SK-N-MC (cell line): ENCODE data around the gene CYFIP2.

Source experiments
- EZH2 ChIP-seq: fragments of 200-600 bp; sonication (generic); IDR thresholded peaks from one replicate; pipeline ENCODE4 v1.6.1; 2017; ENCODE audit warnings: antibody characterized with exemption
- POLR2AphosphoS5 ChIP-seq: IDR thresholded peaks from 2 replicates; pipeline ENCODE4 v1.6.1; 2012; ENCODE audit warnings: mild to moderate bottlenecking, low read depth, low read length, borderline replicate concordance

DNA sequence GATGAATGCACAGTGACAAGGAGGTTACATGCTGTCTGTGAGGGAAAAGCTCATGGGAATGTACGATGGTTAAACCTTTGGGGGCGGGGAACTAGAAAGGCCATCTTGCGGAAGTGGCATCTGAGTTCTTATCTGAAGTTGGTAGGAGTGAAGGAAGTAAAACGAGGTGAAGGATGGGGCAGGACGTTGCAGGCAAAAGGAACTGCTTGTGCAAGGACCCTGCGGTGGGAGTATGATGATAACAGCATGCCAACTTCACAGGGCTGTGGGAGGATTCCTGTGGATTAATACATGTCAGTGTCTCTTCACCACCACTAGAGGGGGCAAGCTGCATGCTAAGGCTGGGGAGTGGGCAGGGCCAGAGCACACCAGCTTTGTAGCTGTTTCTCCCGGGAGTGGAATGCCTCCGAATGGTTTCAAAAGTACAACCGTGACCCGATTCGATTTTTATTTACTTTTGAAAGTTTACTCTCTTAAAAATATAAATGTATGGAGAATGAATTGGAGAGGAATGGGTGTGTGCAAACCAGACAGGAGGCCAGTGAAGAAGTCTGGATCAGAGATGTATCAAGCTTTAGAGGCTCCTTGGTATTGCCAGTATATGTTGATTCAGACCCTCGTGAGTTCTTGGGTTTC is 62.5 kb downstream of the CYFIP2 start:
- TF ChIP-seq EZH2 (no peak), POLR2AphosphoS5 (no peak)
